ENCODE results near the gene ADORA2A.

GRCh38 chr22:24444729-24445466, 17.5 kb downstream of the ADORA2A start:
- TF ChIP-seq HDAC2 (IDR thresholded peaks at IDR 0.05; ENCODE audit: borderline replicate concordance in 1 of 2, low read depth in 2 of 2, low read length in 2 of 2) (no peak), CTCF (IDR thresholded peaks at IDR 0.05; ENCODE audit: control extremely low read depth in 1 of 3, insufficient read depth in 1 of 3, low read depth in 1 of 3, low read length in 3 of 3) (no peak), RNF2 (IDR thresholded peaks at IDR 0.05; ENCODE audit: borderline replicate concordance, low read depth, low read length, missing control alignments, poor library complexity, severe bottlenecking) (no peak), BCL11A (IDR thresholded peaks at IDR 0.05; ENCODE audit: low read depth in 2 of 2, low read length in 2 of 2) (no peak), CEBPB (IDR thresholded peaks at IDR 0.05; ENCODE audit: low read depth, low read length) (no peak), SUZ12 (IDR thresholded peaks at IDR 0.05; ENCODE audit: low read length) (no peak), CREB1 (IDR thresholded peaks at IDR 0.05) (no peak), TCF12 (IDR thresholded peaks at IDR 0.05; ENCODE audit: low read depth, low read length) (no peak), EP300 (IDR thresholded peaks at IDR 0.05; ENCODE audit: borderline replicate concordance in 1 of 2, low read depth in 2 of 2, low read length in 2 of 2) (peak in 1 of 2 experiments; percentile 87; a peak in 1 of 3 replicates), ATF2 (IDR thresholded peaks at IDR 0.05; ENCODE audit: low read length) (no peak), SIN3A (conservative IDR thresholded peaks at IDR 0.05 in 1 of 2, IDR thresholded peaks at IDR 0.05 in 1 of 2; ENCODE audit: low read depth in 1 of 2, low read length in 2 of 2) (no peak), JUND (IDR thresholded peaks at IDR 0.05; ENCODE audit: low read length) (no peak), EZH2 (IDR thresholded peaks at IDR 0.05; ENCODE audit: low read depth, low read length, severe bottlenecking) (no peak)
